Skin epidermis (tissue), 12 donors: Measurements from ENCODE around the gene IFIH1.

Source experiments
- H3K27ac ChIP-seq, 21 experiments: fragments of 200-600 bp; sonication (generic) in 11 of 21; one replicate each; pipeline ENCODE4 v1.5.0; 2020; ENCODE audit warnings: mild to moderate bottlenecking in 3 of 21, inconsistent platforms in 2 of 21, moderate library complexity in 2 of 21
- H3K4me3 ChIP-seq, 7 experiments: fragments of 200-600 bp; sonication (generic) in 2 of 7; one replicate each; pipeline ENCODE4 v1.5.0; 2020; ENCODE audit warnings: inconsistent platforms in 2 of 7, mild to moderate bottlenecking in 2 of 7, moderate library complexity in 1 of 7

The IFIH1 gene

DNA sequence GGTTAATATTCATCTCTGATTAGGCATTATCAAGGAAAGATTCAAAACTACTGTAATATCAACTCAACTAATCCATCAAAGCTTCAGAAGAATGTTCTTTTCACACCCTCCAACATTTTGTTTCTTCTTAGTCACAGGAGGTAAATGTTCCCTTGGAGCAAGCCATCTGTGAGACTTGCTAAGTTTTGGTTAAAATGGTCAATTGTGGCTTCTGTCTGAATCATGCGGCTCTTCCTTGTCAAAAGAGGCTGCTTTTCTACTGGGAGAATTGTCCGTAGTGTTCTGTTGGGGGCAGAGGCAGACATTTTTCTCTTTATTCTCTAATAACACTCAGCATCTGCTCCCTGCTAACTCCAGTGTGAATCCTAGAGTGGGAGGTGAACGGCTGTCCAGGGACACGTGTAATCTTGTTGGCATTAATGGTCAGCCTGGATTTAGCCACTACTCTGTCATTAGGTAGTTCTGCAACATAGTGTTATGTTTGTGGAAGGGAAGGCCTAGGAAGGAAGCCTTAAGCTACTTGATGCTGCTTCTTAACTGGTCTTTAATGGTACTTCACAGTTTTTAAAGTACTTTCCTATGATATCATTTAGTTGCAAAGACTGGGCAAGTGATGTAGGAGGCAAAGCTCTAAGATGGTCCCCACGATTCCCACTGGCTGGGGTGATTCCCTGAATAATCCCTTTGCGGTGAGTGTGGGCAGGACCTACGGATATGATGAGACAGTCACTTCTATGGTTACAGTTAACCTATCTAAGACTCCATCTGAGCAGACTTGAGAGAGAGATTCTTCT lies 52.6 kb downstream of the IFIH1 start:
- Histone ChIP-seq H3K27ac (peak overlapping the region in 4 of 21 experiments; percentile 7 to 64 (median 34)), H3K4me3 (no peak overlapping the region)

DNA sequence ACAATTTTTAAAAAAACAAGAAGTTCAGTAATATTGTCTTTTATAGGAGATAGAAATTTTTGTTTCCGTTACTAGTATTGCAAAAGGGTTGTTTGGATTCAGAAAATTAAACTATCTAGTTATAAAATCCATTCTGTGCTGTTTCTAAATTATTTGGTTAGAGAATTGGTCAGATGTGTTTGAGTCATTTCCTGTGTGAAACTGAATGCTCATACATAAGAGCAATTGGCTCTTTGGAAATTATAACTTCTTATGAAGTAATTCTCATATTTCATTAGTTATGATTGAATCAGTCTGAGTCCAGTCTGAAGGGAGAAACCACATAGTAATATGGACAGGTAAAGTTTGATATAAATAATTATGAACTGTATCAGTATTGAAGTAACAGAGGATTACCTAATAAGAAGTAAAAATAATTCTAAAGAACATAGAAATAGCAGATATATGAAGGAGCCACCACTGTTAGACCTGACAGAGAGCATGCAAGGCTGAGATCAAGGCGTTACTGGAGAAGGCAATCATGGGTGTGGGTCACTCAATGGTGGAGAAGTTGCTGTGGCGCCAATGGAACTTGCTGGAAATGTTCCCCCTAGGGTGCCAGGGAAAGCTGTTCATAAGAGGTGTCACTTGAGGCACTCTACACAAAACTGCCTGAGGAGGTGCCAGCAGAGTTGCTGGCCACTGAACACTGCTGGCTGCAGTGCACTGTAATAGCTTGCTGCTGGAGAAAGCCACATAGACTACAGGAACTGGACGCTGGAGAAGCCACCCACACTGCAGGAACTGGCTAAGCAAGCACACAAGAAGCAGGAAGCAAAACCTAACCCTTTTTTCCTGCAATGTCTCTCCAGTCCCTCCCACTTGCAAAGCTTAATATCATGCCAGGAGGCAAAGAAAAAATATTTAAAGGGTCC lies 57.2 kb downstream of the IFIH1 start:
- H3K27ac ChIP-seq: peak overlapping the region in 18 of 21 experiments; percentile 5 to 81 (median 72)

DNA sequence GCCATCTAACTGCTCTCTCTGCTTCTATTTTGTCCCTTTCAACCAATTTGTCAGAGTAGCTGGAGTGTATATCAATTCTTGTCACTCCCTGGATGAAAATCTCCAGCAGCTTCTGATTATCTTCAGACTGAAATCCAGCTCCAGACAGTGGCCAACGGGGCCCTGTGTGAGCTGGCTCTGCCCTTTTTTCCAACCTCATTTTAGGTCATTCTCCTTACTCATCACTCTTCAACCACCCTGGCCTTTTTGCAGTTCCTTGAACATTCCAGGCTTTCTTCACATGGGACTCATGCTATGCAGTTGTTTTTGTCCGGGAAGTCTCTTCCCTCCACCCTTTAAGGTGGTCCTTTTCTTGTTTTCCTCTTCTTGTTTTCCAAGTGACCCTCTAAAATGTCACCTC lies 59.8 kb downstream of the IFIH1 start:
- no peak overlapping the region for H3K4me3 ChIP-seq
- H3K27ac ChIP-seq: peak overlapping the region in 15 of 21 experiments; percentile 8 to 87 (median 43)

More for the DNA sequence above, 57.2 kb downstream of the IFIH1 start:
- H3K4me3 ChIP-seq: no peak overlapping the region

DNA sequence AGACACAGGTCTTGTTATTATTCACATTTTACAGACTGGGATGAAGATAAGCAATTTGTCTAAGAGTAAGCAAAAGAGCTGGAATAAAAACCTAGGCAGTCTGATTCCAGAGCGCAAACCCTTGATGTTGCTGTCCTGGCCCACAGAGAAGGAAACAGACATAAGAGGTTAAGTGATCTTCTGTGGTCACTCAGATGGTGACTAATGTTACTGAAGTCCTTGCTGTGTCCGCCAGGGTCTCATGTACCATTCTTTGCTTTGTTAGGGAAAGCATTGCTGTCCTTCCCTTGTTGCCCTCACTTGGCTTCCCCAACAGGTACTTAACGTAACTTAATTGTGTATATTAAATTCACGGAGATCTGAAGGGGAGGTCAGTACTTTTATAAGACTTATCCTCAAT lies 60.3 kb downstream of the IFIH1 start:
- peak overlapping the region in 14 of 21 experiments; percentile 8 to 87 (median 44) for H3K27ac ChIP-seq
- no peak overlapping the region for H3K4me3 ChIP-seq

DNA sequence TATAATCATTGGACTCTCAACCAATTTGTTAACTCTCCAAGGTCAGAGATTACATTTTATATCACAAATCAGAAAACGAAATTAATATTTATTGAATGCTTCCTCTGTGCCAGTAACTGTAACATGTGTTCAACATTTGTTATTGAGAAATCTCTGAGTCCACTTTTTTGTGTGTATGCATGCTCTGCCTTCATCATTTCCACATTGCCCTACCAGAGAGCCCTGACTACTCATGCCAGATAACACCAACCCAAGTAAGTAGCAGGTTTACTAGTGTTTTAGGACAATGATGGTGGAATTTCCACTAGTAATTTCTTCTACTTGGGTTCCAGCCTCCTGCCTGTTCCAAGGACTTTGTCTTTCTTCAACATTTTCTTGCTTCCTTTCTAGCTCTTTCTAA lies 61.1 kb downstream of the IFIH1 start:
- Histone ChIP-seq H3K27ac (peak overlapping the region in 9 of 21 experiments; percentile 23 to 87 (median 59)), H3K4me3 (no peak overlapping the region)

DNA sequence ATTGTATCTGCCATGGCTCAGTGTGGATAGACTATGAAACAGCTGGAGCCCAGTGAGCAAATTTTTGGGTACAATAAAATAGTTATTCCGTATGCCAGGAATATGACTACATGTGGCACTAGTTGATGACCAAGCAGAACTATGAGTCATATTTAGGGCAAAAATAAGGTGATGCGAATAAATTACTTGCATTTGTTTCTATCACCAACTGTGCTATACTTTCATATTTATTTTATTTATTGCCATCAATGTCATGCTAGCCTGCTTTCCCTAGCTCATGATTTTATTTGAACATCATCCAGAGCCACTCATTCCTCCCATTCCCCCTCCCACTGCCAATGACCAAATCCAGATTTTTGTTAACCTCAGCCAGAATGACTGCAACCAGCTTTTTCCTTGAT lies 61.9 kb downstream of the IFIH1 start:
- no peak overlapping the region for H3K4me3 ChIP-seq
- peak overlapping the region in 10 of 21 experiments; percentile 18 to 87 (median 40) for H3K27ac ChIP-seq

DNA sequence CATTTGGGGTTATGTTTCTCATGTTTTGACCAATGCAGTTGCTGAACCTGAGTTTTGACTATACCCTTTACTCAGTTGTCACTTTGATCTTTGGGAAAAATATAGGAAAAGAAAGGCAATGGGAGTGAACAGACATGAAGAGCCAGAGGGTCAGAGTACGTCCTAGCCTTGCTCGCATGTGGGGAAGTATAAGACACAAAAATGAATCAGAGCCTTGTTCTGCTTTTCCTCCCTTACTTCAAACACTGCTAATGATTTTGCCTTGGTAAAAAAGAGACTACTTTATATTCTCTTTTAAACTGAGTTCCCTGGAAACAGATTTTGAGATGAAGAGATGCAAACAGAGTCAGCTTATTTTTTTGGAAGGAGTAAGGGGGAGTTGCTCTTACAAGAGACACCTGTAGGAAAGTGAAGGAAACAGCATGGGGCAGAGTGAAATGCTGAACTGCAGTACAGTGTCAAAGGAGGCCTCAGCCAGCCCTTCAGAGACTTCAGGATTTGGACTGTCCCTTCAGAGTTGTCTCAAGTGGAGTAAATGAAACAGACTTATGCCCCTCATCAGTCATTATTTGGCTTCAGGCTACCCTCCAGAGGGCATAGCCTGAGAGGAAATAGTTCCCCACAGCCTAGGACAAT lies 64.1 kb downstream of the IFIH1 start:
- no peak overlapping the region for H3K4me3 ChIP-seq
- peak overlapping the region in 1 of 21 experiments; percentile 6 for H3K27ac ChIP-seq

DNA sequence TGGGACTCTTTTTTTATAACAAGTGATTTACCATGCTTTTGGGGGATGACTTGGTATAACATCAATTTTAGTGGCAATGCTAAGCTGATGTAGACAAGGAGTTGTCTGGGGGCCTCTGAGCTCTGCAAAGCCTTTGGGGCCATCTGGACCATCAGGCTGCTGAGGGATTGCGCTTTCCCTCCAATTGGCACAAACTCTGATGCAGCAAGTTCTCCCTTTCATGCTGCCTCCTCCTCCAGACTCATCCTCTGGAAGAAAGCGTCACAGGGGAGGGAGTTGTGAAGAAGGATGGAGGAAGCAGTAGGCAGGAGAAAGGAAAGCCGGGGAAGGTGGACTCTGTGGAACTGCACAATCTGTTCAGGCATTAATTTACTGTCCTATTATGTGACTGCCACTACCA lies 65.0 kb downstream of the IFIH1 start:
- no peak overlapping the region for H3K4me3 ChIP-seq
- H3K27ac ChIP-seq: no peak overlapping the region

DNA sequence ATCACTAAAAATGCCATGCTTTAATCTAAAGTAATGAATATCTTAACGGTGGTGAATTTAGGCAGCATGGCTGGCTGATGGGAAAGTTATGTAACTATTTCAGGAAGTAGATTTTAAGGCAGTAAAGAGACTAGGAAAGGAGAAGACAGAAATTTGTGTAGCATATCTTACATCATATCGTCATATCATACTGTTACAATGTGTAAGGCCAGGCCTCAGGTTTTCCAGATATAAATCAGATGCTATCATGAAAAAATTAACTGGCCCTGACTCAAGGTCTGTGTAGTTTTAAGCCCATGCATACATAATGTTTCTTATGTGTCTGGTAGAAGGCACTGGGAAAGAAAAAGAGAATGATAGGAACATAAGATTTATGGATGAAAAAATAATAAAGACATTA lies 66.3 kb downstream of the IFIH1 start:
- no peak overlapping the region for H3K27ac ChIP-seq

DNA sequence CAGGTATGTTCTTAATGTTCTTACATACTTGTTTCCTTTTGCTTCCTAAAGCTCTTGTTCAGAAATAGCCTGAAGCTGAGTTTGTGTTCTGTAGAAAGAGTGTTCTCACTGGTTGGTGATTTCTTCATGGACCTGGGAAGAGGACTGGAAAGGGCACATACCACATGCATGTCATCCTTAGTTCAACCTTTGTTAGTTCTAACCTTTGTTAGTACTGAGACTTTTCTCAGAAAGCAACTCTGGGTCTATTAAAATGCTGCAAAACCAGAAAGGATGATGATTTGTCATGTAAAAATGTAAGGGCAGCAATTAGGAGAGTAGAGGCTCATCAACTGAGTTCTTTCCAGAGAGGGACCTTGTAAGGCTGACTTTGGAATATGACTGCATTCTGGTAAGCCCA lies 72.7 kb downstream of the IFIH1 start:
- no peak overlapping the region for H3K4me3 ChIP-seq
- H3K27ac ChIP-seq: peak overlapping the region in 13 of 21 experiments; percentile 0 to 85 (median 63)

More for the DNA sequence above, 66.3 kb downstream of the IFIH1 start:
- no peak overlapping the region for H3K4me3 ChIP-seq

DNA sequence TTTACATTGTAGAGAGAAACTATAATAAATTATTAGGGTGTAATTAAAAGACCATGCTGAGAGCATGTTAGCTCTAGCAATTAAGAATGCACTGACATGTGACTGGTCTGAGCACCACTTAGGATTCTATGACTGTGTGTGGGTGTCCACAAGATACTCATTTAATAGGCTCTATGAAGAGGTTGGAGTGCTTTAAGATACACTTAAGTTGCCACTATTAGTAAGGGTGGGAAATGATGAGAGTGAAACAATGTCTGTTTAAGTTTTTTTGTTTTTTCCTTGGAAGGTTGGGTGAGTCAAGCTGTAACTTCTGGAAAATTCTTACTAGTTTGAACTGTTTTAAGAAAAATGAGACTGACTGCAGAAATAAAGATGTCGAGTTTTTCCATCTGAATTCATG lies 73.4 kb downstream of the IFIH1 start:
- Histone ChIP-seq H3K4me3 (no peak overlapping the region), H3K27ac (peak overlapping the region in 19 of 21 experiments; percentile 34 to 85 (median 67))

DNA sequence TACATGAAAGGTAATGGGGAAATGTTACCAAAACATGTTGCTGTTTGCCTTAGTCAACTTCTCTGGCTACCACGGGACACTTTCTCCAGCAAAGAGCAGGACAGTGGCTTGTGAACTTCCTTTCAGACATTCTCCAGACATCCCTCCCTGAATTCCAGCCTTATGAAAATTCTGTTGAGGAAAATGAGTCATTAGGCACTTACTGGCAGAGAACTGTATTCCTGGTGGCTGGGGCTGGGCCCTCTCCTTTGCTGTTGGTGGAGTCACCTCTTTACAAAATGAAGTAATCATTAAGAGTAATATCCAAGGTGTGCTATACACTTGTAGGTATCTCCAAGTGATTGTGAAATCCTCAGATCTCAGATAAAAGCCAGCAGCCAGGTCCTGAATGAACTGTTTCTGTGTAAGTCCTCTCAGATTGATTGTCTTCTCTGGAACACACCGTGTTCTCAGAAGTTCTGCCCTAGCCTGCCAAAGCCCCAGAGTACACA lies 73.9 kb downstream of the IFIH1 start:
- H3K4me3 ChIP-seq: no peak overlapping the region
- H3K27ac ChIP-seq: peak overlapping the region in 19 of 21 experiments; percentile 34 to 85 (median 67)

DNA sequence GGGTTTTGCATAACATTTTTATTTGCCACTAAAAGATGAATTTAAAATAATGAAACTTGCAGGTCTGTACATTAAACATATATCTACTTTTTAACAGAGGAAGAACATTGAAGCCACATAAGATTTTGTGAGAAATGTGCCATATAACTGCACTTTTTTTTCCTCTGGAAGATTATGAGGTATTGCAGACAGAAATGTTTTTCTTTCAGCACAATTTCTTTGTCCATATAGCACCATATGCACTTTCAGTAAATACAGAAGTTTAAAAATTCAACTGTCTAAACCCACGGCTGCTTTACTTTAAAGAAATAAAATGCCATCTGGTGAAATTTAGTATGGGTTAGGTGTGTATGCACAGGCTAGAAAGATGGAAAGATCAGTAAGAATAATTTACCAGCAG lies 74.8 kb downstream of the IFIH1 start:
- peak overlapping the region in 13 of 21 experiments; percentile 21 to 85 (median 77) for H3K27ac ChIP-seq
- no peak overlapping the region for H3K4me3 ChIP-seq

DNA sequence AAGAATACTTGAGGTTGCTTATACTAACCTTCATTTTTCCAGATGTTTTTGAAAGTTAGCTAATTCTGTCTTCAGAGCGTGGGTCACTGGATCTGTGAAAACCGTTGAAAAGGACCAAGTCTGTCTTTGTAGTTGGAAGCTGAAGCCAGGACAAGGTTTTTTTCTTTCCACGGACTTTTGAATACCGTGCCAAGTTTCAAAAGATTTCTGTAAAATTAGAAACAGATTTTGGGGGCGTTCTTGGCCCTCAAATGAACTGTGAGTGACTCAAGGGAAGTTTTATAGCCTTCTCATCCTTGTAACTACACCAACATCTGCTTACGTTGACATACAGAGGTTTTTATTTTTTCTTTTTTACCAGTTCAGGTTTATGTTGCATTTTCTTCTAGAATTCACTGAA lies 75.2 kb downstream of the IFIH1 start, which contains the start of gene FAP:
Gene FAP (minus strand): TSS at position 152 of the 400 bp plus-strand sequence. CDS start 118 bp downstream, at position 34.
- peak within 1 kb of the TSS in 15 of 21 experiments; percentile 21 to 85 (median 67) for H3K27ac ChIP-seq
- peak within 1 kb of the TSS in 6 of 7 experiments; percentile 8 to 28 (median 22) for H3K4me3 ChIP-seq

DNA sequence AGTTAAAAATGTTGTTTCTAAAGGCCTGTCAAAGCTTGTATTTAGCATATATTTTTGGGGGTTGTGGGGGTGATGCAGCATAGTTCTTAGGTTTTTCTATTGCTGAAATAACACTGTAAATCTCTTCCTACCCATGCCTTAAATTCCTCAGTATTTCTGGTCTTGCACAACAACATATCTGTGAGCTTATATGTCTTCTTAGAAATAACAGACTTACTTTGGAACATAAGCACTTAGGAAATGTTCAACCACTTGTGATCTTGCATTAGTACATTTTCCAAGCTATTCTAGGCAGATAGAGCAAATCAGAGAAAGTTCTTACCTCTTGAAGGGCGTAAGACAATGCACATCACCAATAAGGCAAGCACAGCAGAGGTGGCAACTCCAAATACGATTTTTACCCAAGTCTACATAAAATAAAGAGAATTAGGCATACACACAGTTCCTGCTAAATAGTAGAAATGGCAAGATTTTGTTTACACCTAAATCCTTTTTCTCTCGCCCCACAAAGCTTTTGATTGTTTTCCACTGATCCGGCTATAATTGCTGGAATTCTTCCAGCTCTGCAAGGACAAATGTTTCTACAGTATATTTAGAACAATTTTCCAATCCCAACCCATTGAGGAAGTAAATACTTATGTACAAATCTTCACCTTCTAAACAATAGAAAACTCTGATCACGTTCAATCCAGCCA lies 75.8 kb downstream of the IFIH1 start:
- peak overlapping the region in 14 of 21 experiments; percentile 5 to 85 (median 63) for H3K27ac ChIP-seq
- H3K4me3 ChIP-seq: peak overlapping the region in 6 of 7 experiments; percentile 8 to 28 (median 22)

DNA sequence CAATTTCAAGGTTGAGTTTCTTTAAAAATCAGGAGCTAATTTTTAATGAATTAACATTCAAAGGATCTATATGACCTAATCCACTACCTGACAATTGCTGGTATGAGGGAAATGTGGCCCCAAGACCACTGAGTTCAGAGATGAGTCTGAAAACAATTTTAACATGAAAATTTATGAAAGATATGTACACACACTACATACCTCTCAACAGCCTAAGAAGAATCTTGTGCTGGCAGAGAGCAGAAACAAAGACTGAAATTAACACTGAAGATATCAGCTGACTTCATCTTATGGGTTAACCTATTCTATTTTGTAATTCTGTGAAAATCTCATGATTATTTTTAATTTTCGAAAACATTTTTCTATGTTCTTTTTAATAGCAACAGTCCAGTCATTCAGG lies 76.9 kb downstream of the IFIH1 start:
- H3K4me3 ChIP-seq: peak overlapping the region in 2 of 7 experiments; percentile 15 to 24
- H3K27ac ChIP-seq: peak overlapping the region in 6 of 21 experiments; percentile 7 to 84 (median 78)

DNA sequence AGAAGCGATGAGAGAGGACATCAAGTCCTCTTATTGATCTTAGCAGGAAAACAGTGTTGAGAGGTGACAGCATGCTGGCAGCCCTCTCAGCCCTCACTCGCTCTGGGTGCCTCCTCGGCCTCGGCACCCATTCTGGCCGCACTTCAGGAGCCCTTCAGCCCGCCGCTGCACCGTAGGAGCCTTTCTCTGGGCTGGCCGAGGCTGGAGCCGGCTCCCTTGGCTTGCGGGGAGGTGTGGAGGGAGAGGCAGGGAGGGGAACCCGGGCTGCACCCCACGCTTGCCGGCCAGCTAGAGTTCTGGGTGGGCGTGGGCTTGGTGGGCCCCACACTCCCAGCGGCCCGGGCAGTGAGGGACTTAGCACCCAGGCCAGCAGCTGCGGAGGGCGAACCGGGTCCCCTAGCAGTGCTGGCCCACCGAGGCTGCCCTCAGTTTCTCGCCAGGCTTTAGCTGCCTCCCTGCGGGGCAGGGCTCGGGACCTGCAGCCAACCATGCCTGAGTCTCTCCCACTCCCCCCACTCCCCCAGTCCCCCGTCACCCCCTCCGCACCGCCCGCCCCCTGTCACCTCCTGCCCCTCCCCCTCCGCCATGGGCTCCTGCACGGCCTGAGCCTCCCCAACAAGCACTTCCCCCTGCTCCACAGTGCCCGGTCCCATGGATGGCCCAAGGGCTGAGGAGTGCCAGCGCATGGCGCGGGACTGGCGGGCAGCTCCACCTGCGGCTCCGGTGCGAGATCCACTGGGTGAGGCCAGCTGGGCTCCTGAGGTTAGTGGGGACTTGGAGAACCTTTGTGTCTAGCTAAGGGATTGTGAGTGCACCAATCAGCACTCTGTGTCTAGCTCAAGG lies 83.6 kb downstream of the IFIH1 start:
- H3K4me3 ChIP-seq: no peak overlapping the region

DNA sequence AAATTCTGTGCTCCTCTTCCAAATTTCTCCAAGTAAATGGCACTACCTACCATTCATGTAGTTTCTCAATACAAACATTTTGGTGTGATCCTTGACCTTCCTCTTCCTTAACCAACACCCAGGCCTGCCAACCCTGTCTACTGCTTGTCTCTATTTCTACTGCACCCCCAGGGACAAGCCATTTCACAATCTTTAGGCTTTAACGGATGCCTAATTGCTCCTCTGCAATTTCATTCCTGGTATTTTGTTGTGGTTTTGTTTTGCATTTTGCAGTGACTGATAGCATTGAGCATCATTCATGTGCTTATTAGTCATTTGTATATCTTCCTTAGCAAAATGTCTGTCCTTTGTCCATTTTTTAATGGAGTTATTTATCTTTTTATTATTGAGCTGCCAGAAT lies 85.3 kb downstream of the IFIH1 start:
- Histone ChIP-seq H3K27ac (peak overlapping the region in 2 of 21 experiments; percentile 46 to 68), H3K4me3 (no peak overlapping the region)

More for the DNA sequence above, 83.6 kb downstream of the IFIH1 start:
- peak overlapping the region in 2 of 21 experiments; percentile 32 to 57 for H3K27ac ChIP-seq
